GM19239 (cell line): ENCODE results near the gene BBS9.

Source experiments
- DNase-seq: peaks from one replicate; pipeline ENCODE4 v3.0.0; 2011; ENCODE audit warnings: low spot score; ENCODE audit not compliant: insufficient read length
- FAIRE-seq: peaks from 2 replicates; lab custom pipeline; 2011; peaks lifted over from hg19 to GRCh38; lab: Jason Lieb, UNC

Gene BBS9

GRCh38 chr7:33626869-33627268 is 497.5 kb downstream of the BBS9 start:
- no peak for FAIRE-seq
- DNase-seq = no peak

GRCh38 chr7:33627741-33628140 is 498.4 kb downstream of the BBS9 start:
- DNase-seq (no peak), FAIRE-seq (no peak)

- no peak for DNase-seq
- no peak for FAIRE-seq
Observed at GRCh38 chr7:33628894-33629293, 499.5 kb downstream of the BBS9 start.

GRCh38 chr7:33630359-33630758 is 501.0 kb downstream of the BBS9 start:
- no peak for FAIRE-seq
- no peak for DNase-seq

- DNase-seq (no peak), FAIRE-seq (no peak)
Observed at GRCh38 chr7:33632322-33632721, 503.0 kb downstream of the BBS9 start.

GRCh38 chr7:33632840-33633525 is 503.6 kb downstream of the BBS9 start:
- no peak for FAIRE-seq

GRCh38 chr7:33634606-33635005 is 505.2 kb downstream of the BBS9 start:
- FAIRE-seq = no peak
- no peak for DNase-seq

More at GRCh38 chr7:33632840-33633525, 503.6 kb downstream of the BBS9 start:
- DNase-seq = no peak

- no peak for FAIRE-seq
Observed at GRCh38 chr7:33636359-33636758, 507.0 kb downstream of the BBS9 start.

GRCh38 chr7:33639552-33640197 is 510.3 kb downstream of the BBS9 start:
- DNase-seq = no peak
- FAIRE-seq = no peak

More at GRCh38 chr7:33636359-33636758, 507.0 kb downstream of the BBS9 start:
- no peak for DNase-seq

- no peak for FAIRE-seq
Observed at GRCh38 chr7:33640741-33641140, 511.4 kb downstream of the BBS9 start.

GRCh38 chr7:33642312-33642711 is 512.9 kb downstream of the BBS9 start:
- FAIRE-seq (no peak), DNase-seq (no peak)

More at GRCh38 chr7:33640741-33641140, 511.4 kb downstream of the BBS9 start:
- no peak for DNase-seq

- FAIRE-seq (no peak), DNase-seq (no peak)
Observed at GRCh38 chr7:33643530-33643929, 514.2 kb downstream of the BBS9 start.

- FAIRE-seq = no peak
- DNase-seq = no peak
Observed at GRCh38 chr7:33644489-33644888, 515.1 kb downstream of the BBS9 start.

GRCh38 chr7:33645104-33645503 is 515.7 kb downstream of the BBS9 start:
- no peak for DNase-seq
- no peak for FAIRE-seq

- DNase-seq = no peak
- no peak for FAIRE-seq
Observed at GRCh38 chr7:33646166-33646565, 516.8 kb downstream of the BBS9 start.

- FAIRE-seq = no peak
- no peak for DNase-seq
Observed at GRCh38 chr7:33646891-33647391, 517.6 kb downstream of the BBS9 start.

GRCh38 chr7:33649476-33650441 is 520.4 kb downstream of the BBS9 start:
- no peak for FAIRE-seq
- DNase-seq = no peak

GRCh38 chr7:33650828-33651227 is 521.5 kb downstream of the BBS9 start:
- no peak for DNase-seq
- no peak for FAIRE-seq

GRCh38 chr7:33651998-33652515 is 522.7 kb downstream of the BBS9 start:
- FAIRE-seq (no peak), DNase-seq (no peak)

- no peak for FAIRE-seq
- no peak for DNase-seq
Observed at GRCh38 chr7:33654676-33655075, 525.3 kb downstream of the BBS9 start.
